GM12892 (cell line): Measurements from ENCODE around the gene FBXW5.

Experiments used
- POLR2A ChIP-seq: IDR thresholded peaks from 2 replicates; pipeline ENCODE4 v1.6.1; 2011; ENCODE audit warnings: low read depth, low read length, control low read depth
- POLR2AphosphoS5 ChIP-seq: IDR thresholded peaks from 2 replicates; pipeline ENCODE4 v1.6.1; 2011; ENCODE audit warnings: low read depth, low read length, control low read depth

- no peak for TF ChIP-seq POLR2AphosphoS5
- no peak for TF ChIP-seq POLR2A
Measured at GRCh38 chr9:136988872-136989271, 44.3 kb upstream of the FBXW5 start.
